ENCODE results near the gene SUPT4H1. TPM values are rescaled to one million over a fixed set of nuclear protein-coding genes. Genes with fewer than 3 reads are reported as not detected.
"Not testable (repeated sequence)": the region's sequence is repeated elsewhere in the genome, so short reads cannot be mapped to it uniquely, and the experiment has no call there.

The SUPT4H1 gene
- total RNA-seq, 1 donor from 2014 or later, result 150 TPM

DNA sequence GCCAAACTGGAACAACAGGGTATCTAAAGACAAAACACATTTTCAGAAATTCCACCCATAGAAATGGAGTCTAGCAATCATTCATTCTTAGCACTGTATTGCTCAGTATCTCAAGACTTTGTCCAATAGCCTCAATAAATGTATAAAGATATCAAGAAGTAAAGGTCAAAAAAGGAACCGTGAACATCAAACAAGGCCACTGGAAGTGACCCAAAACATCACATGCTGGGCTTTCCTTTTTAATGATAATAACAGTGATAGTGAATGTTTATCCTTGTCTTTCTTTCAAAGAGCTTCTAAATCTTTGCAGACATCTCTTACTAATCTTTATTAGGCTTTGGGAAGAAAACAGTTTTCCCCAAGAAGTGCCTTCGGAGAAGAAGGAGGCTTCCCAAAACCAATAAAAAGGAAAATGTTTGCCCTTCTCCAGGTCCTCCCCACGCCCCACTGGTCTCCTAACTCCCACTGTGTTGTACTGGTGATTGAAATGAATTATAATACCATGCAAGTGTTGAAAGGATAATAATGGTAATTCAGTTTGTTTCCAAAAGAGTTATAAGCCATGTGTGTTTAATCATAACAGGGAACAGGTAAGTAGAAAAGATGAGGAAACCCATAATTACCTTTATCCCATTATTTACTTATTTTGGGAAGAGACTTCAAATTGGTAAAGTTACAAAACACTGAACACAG, 46.7 kb upstream of the SUPT4H1 start:
- no peaks in the 10 kb centered on the region for H3K27me3 Mint-ChIP-seq (ENCODE audit: unreplicated experiment)
- H3K9me3 Mint-ChIP-seq (ENCODE audit: unreplicated experiment), result no peaks in the 10 kb centered on the region
- TF ChIP-seq, protein P1, sequence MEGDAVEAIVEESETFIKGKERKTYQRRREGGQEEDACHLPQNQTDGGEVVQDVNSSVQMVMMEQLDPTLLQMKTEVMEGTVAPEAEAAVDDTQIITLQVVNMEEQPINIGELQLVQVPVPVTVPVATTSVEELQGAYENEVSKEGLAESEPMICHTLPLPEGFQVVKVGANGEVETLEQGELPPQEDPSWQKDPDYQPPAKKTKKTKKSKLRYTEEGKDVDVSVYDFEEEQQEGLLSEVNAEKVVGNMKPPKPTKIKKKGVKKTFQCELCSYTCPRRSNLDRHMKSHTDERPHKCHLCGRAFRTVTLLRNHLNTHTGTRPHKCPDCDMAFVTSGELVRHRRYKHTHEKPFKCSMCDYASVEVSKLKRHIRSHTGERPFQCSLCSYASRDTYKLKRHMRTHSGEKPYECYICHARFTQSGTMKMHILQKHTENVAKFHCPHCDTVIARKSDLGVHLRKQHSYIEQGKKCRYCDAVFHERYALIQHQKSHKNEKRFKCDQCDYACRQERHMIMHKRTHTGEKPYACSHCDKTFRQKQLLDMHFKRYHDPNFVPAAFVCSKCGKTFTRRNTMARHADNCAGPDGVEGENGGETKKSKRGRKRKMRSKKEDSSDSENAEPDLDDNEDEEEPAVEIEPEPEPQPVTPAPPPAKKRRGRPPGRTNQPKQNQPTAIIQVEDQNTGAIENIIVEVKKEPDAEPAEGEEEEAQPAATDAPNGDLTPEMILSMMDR (IDR thresholded peaks at IDR 0.05; ENCODE audit: unreplicated experiment), result no peak
- DNase-seq (ENCODE audit: low spot score), result no peak
- H3K4me3 Mint-ChIP-seq (ENCODE audit: unreplicated experiment), result no peak overlapping the region
- no peak overlapping the region for H3K27ac Mint-ChIP-seq (ENCODE audit: unreplicated experiment)
- H3K36me3 Mint-ChIP-seq (ENCODE audit: low read depth, unreplicated experiment), result no peaks in the 10 kb centered on the region
- H3K4me1 Mint-ChIP-seq (ENCODE audit: unreplicated experiment), result peaks cover 7% of the 10 kb centered on the region

DNA sequence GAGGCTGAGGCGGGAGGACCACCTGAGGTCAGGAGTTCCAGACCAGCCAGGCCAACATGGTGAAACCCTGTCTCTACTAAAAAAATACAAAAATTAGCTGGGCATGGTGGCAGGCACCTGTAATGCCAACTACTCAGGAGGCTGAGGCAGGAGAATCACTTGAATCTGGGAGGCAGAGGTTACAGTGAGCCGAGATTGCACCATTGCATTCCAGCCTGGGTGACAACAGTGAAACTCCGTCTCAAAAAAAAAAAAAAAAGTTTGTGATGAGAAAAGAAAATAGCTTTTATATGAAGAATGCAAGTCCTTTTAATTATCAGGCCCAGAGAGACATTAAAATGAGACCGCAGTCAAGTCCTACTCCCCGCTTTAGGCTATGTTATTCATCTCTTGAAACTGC, 45.4 kb upstream of the SUPT4H1 start:
- H3K9me3 Mint-ChIP-seq (ENCODE audit: unreplicated experiment); H3K36me3 Mint-ChIP-seq (ENCODE audit: low read depth, unreplicated experiment); H3K4me1 Mint-ChIP-seq (ENCODE audit: unreplicated experiment); DNase-seq (ENCODE audit: low spot score); H3K27ac Mint-ChIP-seq (ENCODE audit: unreplicated experiment); H3K4me3 Mint-ChIP-seq (ENCODE audit: unreplicated experiment); H3K27me3 Mint-ChIP-seq (ENCODE audit: unreplicated experiment): not testable (repeated sequence)

DNA sequence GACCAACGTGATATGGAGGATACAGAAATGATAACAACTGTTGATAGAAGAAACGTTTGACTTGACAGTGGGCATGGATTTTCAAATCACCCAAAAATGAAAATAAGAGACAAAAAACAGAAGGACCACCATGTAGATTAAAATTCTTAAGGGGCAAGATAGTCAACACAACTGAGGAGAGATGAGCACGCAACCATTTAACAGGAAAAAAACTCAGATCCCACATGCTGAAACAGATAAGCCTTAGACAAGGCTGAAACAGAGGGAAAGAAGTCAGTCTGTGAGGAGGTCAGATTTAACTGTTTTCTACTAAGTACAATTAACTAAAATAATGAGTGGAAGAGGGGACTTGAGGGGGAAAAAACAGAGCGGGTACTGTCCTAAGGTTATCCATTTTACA, 44.2 kb upstream of the SUPT4H1 start:
- no peaks in the 10 kb centered on the region for H3K9me3 Mint-ChIP-seq (ENCODE audit: unreplicated experiment)
- H3K36me3 Mint-ChIP-seq (ENCODE audit: low read depth, unreplicated experiment), result no peaks in the 10 kb centered on the region
- H3K4me1 Mint-ChIP-seq (ENCODE audit: unreplicated experiment), result no peaks in the 10 kb centered on the region
- no peak overlapping the region for H3K4me3 Mint-ChIP-seq (ENCODE audit: unreplicated experiment)
- H3K27ac Mint-ChIP-seq (ENCODE audit: unreplicated experiment), result no peak overlapping the region
- no peak for DNase-seq (ENCODE audit: low spot score)
- no peaks in the 10 kb centered on the region for H3K27me3 Mint-ChIP-seq (ENCODE audit: unreplicated experiment)
- TF ChIP-seq, protein P1 (IDR thresholded peaks at IDR 0.05; ENCODE audit: unreplicated experiment), result no peak

DNA sequence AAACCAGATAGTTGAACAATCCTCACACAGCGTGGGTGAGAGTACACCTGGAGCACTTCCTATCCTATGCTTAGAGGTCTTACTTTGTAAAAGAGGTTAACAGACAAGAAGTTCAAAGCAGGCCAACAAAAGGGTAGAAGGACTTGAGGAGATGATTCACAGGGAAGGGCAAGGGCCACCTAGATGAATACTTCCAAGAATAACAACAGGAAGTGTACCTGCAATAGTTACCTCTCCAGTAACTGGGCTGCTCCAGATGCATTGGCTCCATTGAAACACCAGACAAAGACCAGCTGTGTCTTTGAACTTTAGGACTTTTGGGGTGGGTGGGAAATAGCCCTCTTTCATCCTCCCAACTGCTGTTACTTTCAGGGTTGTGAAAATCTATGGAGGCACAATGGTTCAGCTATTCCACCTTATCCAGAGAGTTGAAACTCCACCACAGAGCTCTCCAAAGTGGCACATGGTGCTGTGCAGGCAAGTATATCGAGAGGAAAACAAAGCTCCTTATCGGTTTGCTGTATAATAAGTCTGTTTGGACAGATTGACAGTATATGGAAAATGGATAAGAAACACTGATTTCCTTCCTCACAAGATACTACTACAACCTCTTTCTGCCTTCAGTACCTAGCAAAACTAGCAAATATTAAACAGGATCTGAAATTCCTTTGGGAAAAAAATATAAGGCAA, 42.7 kb upstream of the SUPT4H1 start:
- DNase-seq (ENCODE audit: low spot score), result no peak
- Mint-ChIP-seq H3K4me3 (ENCODE audit: unreplicated experiment) (no peak overlapping the region), H3K9me3 (ENCODE audit: unreplicated experiment) (no peaks in the 10 kb centered on the region), H3K27ac (ENCODE audit: unreplicated experiment) (no peak overlapping the region), H3K27me3 (ENCODE audit: unreplicated experiment) (no peaks in the 10 kb centered on the region), H3K36me3 (ENCODE audit: low read depth, unreplicated experiment) (no peaks in the 10 kb centered on the region), H3K4me1 (ENCODE audit: unreplicated experiment) (no peaks in the 10 kb centered on the region)
- TF ChIP-seq, protein P1 (IDR thresholded peaks at IDR 0.05; ENCODE audit: unreplicated experiment), result no peak

DNA sequence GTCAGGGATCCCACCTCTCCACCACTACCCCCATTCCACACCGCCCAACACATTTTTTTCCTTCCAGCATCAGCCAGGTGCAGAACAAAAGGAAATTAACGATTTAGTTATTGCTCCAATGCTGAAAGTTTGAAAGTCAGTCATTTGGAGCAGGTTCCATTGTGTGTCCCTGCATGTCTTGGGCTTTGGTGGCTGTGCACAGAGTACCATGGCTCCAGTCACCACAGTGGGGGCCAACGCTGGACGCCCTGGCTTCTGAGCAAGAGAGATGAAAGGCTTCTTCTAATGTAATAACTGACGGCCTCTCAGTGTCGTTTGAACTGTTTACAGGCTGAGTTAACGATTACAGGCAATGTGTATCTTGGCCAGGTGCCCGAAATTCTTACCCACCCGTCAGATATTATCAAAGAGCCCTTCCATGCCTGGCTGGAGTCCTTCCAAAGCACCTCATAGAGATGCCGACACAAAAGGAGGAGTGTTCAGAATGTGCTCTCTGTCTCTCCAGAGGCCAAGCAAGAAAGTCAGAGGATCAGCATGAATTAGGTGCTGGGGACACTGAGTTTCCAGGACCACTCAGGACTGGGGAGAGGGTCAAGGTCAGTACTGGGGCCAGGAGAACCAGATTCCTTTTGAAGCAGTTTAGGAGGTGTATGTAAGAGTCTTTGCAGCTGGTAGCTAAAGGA, 39.4 kb upstream of the SUPT4H1 start:
- H3K27ac Mint-ChIP-seq (ENCODE audit: unreplicated experiment), result no peak overlapping the region
- no peak overlapping the region for H3K4me3 Mint-ChIP-seq (ENCODE audit: unreplicated experiment)
- TF ChIP-seq, protein P1 (IDR thresholded peaks at IDR 0.05; ENCODE audit: unreplicated experiment), result no peak
- peaks cover 8% of the 10 kb centered on the region for H3K4me1 Mint-ChIP-seq (ENCODE audit: unreplicated experiment)
- H3K27me3 Mint-ChIP-seq (ENCODE audit: unreplicated experiment), result peaks cover 5% of the 10 kb centered on the region
- H3K36me3 Mint-ChIP-seq (ENCODE audit: low read depth, unreplicated experiment), result no peaks in the 10 kb centered on the region
- no peak for DNase-seq (ENCODE audit: low spot score)
- H3K9me3 Mint-ChIP-seq (ENCODE audit: unreplicated experiment), result no peaks in the 10 kb centered on the region
